ENCODE measurements around the gene ATAD2B.

ATAD2B gene

GRCh38 chr2:23915327-23915726 lies 11.6 kb downstream of the ATAD2B start:
- no peak for DNase-seq (ENCODE audit: low read depth in 1 of 2, low spot score in 1 of 2)

DNA sequence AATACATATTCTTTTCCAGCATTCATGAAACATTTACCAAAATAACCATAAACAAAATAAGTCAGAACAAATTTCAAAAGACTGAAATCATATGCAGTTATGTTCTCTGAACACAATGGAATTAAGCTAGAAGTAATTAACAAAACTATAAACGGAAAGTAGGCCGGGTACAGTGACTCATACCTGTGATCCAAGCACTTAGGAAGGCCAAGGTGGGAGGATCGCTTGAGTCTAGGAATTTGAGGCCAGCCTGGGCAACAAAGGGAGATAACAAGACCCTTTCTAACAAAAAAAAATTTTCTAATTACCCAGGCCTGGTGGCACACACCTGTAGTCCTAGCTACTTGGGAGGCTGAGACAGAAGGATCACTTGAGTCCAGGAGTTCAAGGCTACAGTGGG lies 14.9 kb downstream of the ATAD2B start:
- no peak for DNase-seq (ENCODE audit: low read depth in 1 of 2, low spot score in 1 of 2)

GRCh38 chr2:23905155-23905554 lies 21.8 kb downstream of the ATAD2B start:
- DNase-seq (ENCODE audit: low read depth in 1 of 2, low spot score in 1 of 2): no peak

GRCh38 chr2:23904692-23905091 lies 22.2 kb downstream of the ATAD2B start:
- DNase-seq (ENCODE audit: low read depth in 1 of 2, low spot score in 1 of 2): no peak

GRCh38 chr2:23904215-23904614 lies 22.7 kb downstream of the ATAD2B start:
- no peak for DNase-seq (ENCODE audit: low read depth in 1 of 2, low spot score in 1 of 2)

- DNase-seq (ENCODE audit: low read depth in 1 of 2, low spot score in 1 of 2): no peak
Observed at GRCh38 chr2:23903034-23903433, 23.9 kb downstream of the ATAD2B start.

DNA sequence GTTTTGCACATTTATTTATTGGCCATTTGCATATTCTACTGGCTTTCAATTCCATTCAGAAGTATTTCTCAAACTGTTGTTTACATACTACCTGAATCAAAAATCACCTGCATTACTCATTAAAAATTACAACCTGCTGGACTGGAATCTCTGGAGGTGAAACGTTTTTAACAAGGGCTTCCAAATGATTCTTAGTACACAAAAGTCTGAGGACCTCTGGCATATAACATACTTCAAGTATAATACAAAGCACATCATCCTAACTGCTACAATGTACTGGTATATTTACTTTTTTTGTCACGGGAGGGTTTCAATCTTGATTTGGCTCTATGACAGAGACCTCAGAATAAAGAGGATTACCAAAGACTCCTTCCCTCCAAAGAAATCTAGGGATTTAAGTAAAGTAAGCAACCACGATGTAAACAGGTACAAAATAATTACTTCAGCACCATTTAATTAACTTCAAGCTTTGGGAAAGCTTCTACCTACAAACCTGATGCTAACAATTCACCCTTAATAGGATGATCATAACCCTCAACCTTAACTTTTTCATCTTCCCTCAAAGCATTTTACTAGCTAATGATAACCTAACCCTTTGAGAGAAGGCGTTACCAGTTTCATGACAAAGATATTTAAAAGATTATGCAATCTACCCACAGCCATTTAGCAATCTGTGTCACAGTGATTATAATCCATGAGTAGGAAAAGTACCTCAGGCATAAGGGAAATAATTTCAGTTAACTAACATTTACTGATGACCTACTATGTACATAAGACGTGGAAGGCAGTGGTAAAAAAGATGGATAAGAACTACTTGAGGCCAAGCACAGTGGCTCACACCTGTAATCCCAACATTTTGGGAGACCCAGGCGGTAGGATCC lies 24.7 kb downstream of the ATAD2B start:
- no peak for DNase-seq (ENCODE audit: low read depth in 1 of 2, low spot score in 1 of 2)

DNA sequence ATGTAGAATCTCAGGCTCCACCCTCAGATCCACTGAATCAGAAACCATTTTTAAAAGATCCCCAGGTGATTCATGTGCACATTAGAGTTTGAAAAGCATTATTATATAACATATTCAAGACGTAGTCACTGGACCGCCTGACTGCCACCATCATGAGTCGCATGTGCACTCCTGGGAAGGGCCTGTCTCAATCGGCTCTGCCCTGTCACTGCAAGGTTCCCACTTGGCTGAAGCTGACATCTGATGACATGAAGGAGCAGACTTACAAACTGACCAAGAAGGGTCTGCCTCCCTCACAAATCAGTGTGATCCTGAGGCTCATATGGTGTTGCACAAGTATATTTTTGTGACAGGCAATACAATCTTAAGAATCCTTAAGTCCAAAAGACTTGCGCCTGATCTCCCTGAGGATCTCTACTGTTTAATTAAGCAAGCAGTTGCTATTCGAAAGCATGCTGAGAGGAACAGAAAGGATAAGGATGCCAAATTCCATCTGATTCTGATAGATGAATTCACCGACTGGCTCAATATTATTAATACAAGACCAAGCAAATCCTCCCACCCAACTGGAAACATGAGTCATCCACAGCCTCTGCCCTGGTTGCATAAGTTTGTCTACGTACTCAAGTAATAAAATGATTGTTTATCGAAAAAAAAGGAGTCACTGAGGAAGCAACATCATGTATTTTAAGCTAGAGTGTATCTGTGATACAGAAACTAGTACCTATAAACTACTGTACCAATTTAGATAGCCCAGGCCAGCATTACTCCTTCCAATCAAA lies 26.2 kb downstream of the ATAD2B start:
- DNase-seq (ENCODE audit: low read depth in 1 of 2, low spot score in 1 of 2): no peak

GRCh38 chr2:23900133-23900532 lies 26.8 kb downstream of the ATAD2B start:
- no peak for DNase-seq (ENCODE audit: low read depth in 1 of 2, low spot score in 1 of 2)

- no peak for DNase-seq (ENCODE audit: low read depth in 1 of 2, low spot score in 1 of 2)
Observed at GRCh38 chr2:23871206-23871605, 55.7 kb downstream of the ATAD2B start.

DNA sequence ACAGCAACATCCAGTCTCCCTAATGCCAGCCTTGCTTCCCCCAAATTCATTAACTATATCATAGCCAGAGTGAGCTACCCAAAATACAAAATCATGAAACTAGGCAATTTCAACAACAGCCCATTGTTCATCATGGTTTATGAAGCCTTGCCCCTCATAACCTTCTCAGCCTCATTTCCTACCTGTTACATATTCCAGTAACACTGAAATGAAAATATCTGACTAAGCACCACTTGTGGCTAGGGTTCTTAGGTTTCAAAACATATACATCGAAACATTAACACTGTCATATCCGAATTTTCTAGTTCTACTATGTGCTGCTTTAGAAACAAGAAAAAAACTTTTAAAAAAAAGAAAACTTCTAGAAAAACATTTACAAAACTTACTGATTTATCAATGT lies 59.5 kb downstream of the ATAD2B start:
- no peak for DNase-seq (ENCODE audit: low read depth in 1 of 2, low spot score in 1 of 2)

GRCh38 chr2:23862716-23863426 lies 64.1 kb downstream of the ATAD2B start:
- DNase-seq (ENCODE audit: low read depth in 1 of 2, low spot score in 1 of 2): no peak

- no peak for DNase-seq (ENCODE audit: low read depth in 1 of 2, low spot score in 1 of 2)
Observed at GRCh38 chr2:23861952-23862351, 65.0 kb downstream of the ATAD2B start.

GRCh38 chr2:23859983-23860382 lies 66.9 kb downstream of the ATAD2B start:
- DNase-seq (ENCODE audit: low read depth in 1 of 2, low spot score in 1 of 2): no peak

DNA sequence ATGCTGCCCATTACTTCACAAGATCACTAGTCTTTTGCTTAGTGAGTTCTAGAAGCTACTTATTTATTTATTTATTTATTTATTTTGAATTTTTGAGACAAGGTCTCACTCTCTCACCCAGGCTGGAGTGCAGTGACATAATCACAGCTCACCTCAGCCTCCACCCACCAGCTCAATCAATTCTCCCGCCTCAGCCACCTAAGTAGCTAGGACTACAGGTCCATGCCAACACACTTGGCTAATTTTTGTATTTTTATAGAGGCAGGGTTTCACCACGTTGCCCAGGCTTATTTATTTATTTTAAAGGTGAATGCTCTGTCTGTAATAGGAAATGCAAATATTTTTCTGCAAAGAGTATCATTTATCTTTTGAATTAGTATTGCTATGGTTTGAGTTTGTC lies 67.7 kb downstream of the ATAD2B start:
- DNase-seq (ENCODE audit: low read depth in 1 of 2, low spot score in 1 of 2): no peak

GRCh38 chr2:23850564-23851256 lies 76.2 kb downstream of the ATAD2B start:
- no peak for DNase-seq (ENCODE audit: low read depth in 1 of 2, low spot score in 1 of 2)

DNA sequence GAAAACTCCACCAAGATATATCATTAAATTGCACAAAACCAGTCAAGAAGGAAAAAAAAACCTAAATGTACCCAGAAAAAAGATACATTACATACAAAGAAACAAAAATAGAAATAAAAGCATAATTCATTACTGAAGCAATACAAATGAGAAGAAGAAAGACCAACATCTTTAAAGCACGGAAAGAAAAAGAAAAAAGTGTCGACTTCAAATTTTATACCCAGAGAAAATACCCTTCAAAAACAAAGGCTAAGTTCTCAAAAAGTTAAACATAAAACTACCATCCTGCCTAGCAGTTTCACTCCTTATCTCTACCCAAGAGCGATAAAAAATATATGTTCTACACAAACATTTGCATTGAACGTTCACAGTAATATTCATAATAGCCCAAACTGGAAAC lies 82.0 kb downstream of the ATAD2B start:
- DNase-seq (ENCODE audit: low read depth in 1 of 2, low spot score in 1 of 2): no peak

- DNase-seq (ENCODE audit: low read depth in 1 of 2, low spot score in 1 of 2): no peak
Observed at GRCh38 chr2:23843051-23843976, 83.6 kb downstream of the ATAD2B start.

- DNase-seq (ENCODE audit: low read depth in 1 of 2, low spot score in 1 of 2): no peak
Observed at GRCh38 chr2:23839919-23840578, 86.9 kb downstream of the ATAD2B start.

DNA sequence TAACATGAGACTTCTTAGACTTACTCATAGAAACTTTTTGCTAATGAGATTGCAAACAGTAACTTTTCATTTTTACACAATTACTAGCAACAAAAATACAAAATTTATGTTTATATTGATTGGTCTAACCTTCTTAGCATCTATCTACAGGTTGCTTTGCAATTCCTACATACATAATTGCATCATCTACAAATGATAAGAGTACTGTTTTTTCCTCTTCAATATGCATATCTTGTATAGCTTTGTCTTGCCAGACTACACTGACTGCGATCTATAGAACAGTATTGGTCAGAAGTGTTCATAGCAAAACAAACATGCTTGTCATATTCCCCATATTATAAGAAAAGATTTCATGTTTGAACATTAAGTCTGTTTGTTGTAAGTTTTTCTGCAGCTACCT lies 87.9 kb downstream of the ATAD2B start:
- no peak for DNase-seq (ENCODE audit: low read depth in 1 of 2, low spot score in 1 of 2)

Measured in activated CD4-positive, alpha-beta T cell treated with anti-CD3 and anti-CD28 coated beads, Interleukin-2, amount 50 U/mL, for 24 hours (primary cell).